Inflammatory macrophage treated with lipopolysaccharide for 4 hours (primary cell): ENCODE results near the gene C7orf25.
A peak's percentile ranks its signal among the peaks of the same experiment; 100 is the strongest.

Experiments used
- DNase-seq: peaks from one replicate; pipeline ENCODE4 v3.0.0-alpha.2; 2020

C7orf25 gene

GRCh38 chr7:42876182-42877068, 35.4 kb downstream of the C7orf25 start:
- DNase-seq, result peak; percentile 67

- DNase-seq, result peak; percentile 29
Observed at GRCh38 chr7:42869131-42870020, 42.5 kb downstream of the C7orf25 start.

- DNase-seq, result no peak
Observed at GRCh38 chr7:42868480-42868879, 43.4 kb downstream of the C7orf25 start.
